HepG2 (cell line): ENCODE measurements around the gene TPX2. TPM values are rescaled to one million over a fixed set of nuclear protein-coding genes. Genes with fewer than 3 reads are reported as not detected.

Experiments used
- DBP ChIP-seq: sonication (generic); formaldehyde crosslinking; IDR thresholded peaks from 2 replicates; pipeline ENCODE4 v1.4.0; 2020; ENCODE audit warnings: missing genetic modification reagents; ENCODE audit errors: not compliant biosample characterization
- KDM6A ChIP-seq: IDR thresholded peaks from 2 replicates; pipeline ENCODE4 v1.6.1; 2016; ENCODE audit warnings: low read depth
- KLF15 ChIP-seq: sonication (generic); formaldehyde crosslinking; IDR thresholded peaks from 2 replicates; pipeline ENCODE4 v1.8.1; 2023; ENCODE audit warnings: borderline replicate concordance, mild to moderate bottlenecking, inconsistent platforms, missing genetic modification reagents, mixed read lengths
- MAZ ChIP-seq, 2 experiments: sonication (generic) in 1 of 2; formaldehyde crosslinking in 1 of 2; IDR thresholded peaks; 2 replicates each; pipeline versions ENCODE4 v1.5.0 to v1.6.1; 2012 to 2020; ENCODE audit warnings: low read depth in 2 of 2, mild to moderate bottlenecking in 2 of 2, borderline replicate concordance in 1 of 2, improper control_type of control experiment in 1 of 2, low read length in 1 of 2, missing genetic modification reagents in 1 of 2, moderate library complexity in 1 of 2
- SAP130 ChIP-seq: IDR thresholded peaks from 2 replicates; pipeline ENCODE4 v1.6.1; 2016; ENCODE audit warnings: low read depth
- ZKSCAN8 ChIP-seq: IDR thresholded peaks from 2 replicates; pipeline ENCODE4 v1.6.1; 2016; ENCODE audit warnings: borderline replicate concordance, missing genetic modification reagents, missing compliant biosample characterization
- ZMYM3 ChIP-seq: sonication (generic); formaldehyde crosslinking; IDR thresholded peaks from 2 replicates; pipeline ENCODE4 v1.5.1; 2020; ENCODE audit warnings: mild to moderate bottlenecking, missing genetic modification reagents
- ZNF317 ChIP-seq: sonication (generic); formaldehyde crosslinking; IDR thresholded peaks from 2 replicates; pipeline ENCODE4 v1.5.0; 2020; ENCODE audit warnings: mild to moderate bottlenecking, missing genetic modification reagents
- ZNF441 ChIP-seq: sonication (generic); formaldehyde crosslinking; IDR thresholded peaks from 2 replicates; pipeline ENCODE4 v1.7.0; 2021; ENCODE audit warnings: missing genetic modification reagents, borderline replicate concordance
- ZNF589 ChIP-seq: sonication (generic); formaldehyde crosslinking; conservative IDR thresholded peaks from 2 replicates; pipeline ENCODE4 v1.8.0; 2022; ENCODE audit warnings: mild to moderate bottlenecking, moderate library complexity, missing genetic modification reagents
- ZNF7 ChIP-seq: IDR thresholded peaks from 2 replicates; pipeline ENCODE4 v1.6.1; 2016; ENCODE audit warnings: missing biosample characterization, missing genetic modification reagents
- ZNF747 ChIP-seq: sonication (generic); formaldehyde crosslinking; IDR thresholded peaks from 2 replicates; pipeline ENCODE4 v1.8.1; 2023; ENCODE audit warnings: missing genetic modification reagents, mild to moderate bottlenecking, borderline replicate concordance
- ZNF850 ChIP-seq: sonication (generic); formaldehyde crosslinking; conservative IDR thresholded peaks from 2 replicates; pipeline ENCODE4 v1.9.0; 2021; ENCODE audit warnings: mild to moderate bottlenecking, missing genetic modification reagents
- polyA plus RNA-seq, 8 experiments: library from polyadenylated mRNA; depleted of rRNA in 3 of 8; stranded (reverse) in 7 of 8; unstranded in 1 of 8; fragments of >200 nt; fragmentation: Illumina TruSeq in 4 of 8; extraction: Trizol in 4 of 8; gene quantifications; 2 replicates each; pipeline versions ENCODE4 v1.2.1 to v1.2.3, GENCODE V29; 2011 to 2016; ENCODE audit warnings: low read depth in 4 of 8, missing spikeins in 1 of 8, mixed read lengths in 1 of 8; ENCODE audit not compliant: insufficient read depth in 1 of 8
- total RNA-seq, 5 experiments: library from RNA; depleted of rRNA; stranded (reverse); fragments of >200 nt; fragmentation: Illumina TruSeq; extraction: Trizol; gene quantifications; 2 replicates each; pipeline ENCODE4 v1.2.3, GENCODE V29; 2016; ENCODE audit warnings: low read depth in 1 of 5
- TF ChIP-seq, protein P1 (sequence below): sonication (generic); formaldehyde crosslinking; IDR thresholded peaks from 2 replicates; pipeline ENCODE4 v1.8.0; 2022; ENCODE audit warnings: missing genetic modification reagents, mild to moderate bottlenecking, borderline replicate concordance
- TF ChIP-seq, protein P2 (sequence below): IDR thresholded peaks from 2 replicates; pipeline ENCODE4 v1.6.1; 2016; ENCODE audit warnings: mild to moderate bottlenecking
- TF ChIP-seq, protein P3 (sequence below): sonication (generic); formaldehyde crosslinking; IDR thresholded peaks from 2 replicates; pipeline ENCODE4 v1.5.1; 2020; ENCODE audit warnings: missing genetic modification reagents, mild to moderate bottlenecking, borderline replicate concordance
- TF ChIP-seq, protein P4 (sequence below): IDR thresholded peaks from 2 replicates; pipeline ENCODE4 v1.6.1; 2012; ENCODE audit warnings: low read length, improper control_type of control experiment
- TF ChIP-seq, protein P5 (sequence below): sonication (generic); formaldehyde crosslinking; IDR thresholded peaks from 2 replicates; pipeline ENCODE4 v1.5.0; 2020; ENCODE audit warnings: missing genetic modification reagents

TPX2 gene
- total and polyA plus RNA-seq, 2 of the 13 experiments (the other 11 are each of a cell fraction or from before 2014, with no cell fraction given): 34.3 to 124 TPM

DNA sequence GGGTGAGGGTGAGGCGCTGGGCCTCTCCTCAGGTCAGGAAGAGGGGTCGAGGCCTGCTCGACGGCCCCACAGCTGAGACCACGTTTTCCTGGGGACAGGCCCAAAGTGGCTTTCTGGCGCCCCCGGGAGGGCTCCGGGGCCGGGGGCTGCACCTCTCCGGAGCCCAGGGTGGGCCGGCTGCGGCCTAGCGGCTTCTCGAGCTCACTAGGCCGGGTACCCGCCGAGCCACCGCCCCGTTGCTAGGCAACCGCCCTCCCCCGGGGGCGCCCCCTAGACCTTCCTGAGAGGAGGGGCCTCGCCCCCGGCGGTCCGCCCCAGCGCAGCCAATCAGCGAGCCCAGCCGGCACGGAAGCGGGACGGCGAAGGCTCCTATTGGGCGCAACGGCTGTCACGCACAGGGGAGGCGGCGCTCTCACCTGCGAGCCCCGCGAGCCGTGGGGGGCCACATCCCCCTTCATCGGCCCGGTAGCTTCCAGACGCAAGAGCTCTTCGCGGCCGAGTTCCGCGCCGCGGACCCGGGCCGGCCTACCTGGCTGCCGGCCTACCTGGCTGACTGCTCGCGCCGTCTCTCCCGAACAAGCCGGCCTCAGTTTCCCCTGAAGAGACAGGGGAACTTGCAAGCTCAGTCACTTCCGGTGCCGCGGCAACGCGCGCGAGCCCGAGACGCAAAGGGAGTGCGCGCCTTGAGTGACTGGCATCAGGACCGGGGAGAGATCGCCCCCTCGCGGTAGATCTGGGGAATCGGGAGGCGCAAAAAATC, 15.6 kb upstream of the TPX2 start (continued):
- TF ChIP-seq ZNF850 (CRISPR knock-in tag) (peak; percentile 94), ZKSCAN8 (CRISPR knock-in tag) (peak; percentile 58), ZMYM3 (CRISPR knock-in tag) (peak; percentile 75; the same call in 1 of the 2 replicates), KLF15 (no peak; the same call in 1 of the 2 replicates), ZNF441 (CRISPR knock-in tag) (no peak; the same call in 1 of the 2 replicates), ZNF747 (CRISPR knock-in tag) (no peak; the same call in none of the 2 replicates), MAZ (IDR thresholded peaks at IDR 0.05; ENCODE audit: borderline replicate concordance, low read depth, low read length) (peak; percentile 99), MAZ (CRISPR knock-in tag; IDR thresholded peaks at IDR 0.05; ENCODE audit: low read depth) (peak; percentile 100), ZNF7 (CRISPR knock-in tag) (no peak), ZNF589 (CRISPR knock-in tag) (peak; percentile 25; the same call in 1 of the 2 replicates), KDM6A (peak; percentile 8; the same call in 1 of the 2 replicates), SAP130 (CRISPR knock-in tag) (peak; percentile 80), DBP (peak; percentile 78), ZNF317 (CRISPR knock-in tag) (peak; percentile 83)
- TF ChIP-seq, protein P1, sequence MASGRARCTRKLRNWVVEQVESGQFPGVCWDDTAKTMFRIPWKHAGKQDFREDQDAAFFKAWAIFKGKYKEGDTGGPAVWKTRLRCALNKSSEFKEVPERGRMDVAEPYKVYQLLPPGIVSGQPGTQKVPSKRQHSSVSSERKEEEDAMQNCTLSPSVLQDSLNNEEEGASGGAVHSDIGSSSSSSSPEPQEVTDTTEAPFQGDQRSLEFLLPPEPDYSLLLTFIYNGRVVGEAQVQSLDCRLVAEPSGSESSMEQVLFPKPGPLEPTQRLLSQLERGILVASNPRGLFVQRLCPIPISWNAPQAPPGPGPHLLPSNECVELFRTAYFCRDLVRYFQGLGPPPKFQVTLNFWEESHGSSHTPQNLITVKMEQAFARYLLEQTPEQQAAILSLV (CRISPR knock-in tag): peak; percentile 84; the same call in 1 of the 2 replicates
- TF ChIP-seq, protein P2, sequence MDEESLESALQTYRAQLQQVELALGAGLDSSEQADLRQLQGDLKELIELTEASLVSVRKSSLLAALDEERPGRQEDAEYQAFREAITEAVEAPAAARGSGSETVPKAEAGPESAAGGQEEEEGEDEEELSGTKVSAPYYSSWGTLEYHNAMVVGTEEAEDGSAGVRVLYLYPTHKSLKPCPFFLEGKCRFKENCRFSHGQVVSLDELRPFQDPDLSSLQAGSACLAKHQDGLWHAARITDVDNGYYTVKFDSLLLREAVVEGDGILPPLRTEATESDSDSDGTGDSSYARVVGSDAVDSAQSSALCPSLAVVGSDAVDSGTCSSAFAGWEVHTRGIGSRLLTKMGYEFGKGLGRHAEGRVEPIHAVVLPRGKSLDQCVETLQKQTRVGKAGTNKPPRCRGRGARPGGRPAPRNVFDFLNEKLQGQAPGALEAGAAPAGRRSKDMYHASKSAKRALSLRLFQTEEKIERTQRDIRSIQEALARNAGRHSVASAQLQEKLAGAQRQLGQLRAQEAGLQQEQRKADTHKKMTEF: peak; percentile 97
- TF ChIP-seq, protein P3, sequence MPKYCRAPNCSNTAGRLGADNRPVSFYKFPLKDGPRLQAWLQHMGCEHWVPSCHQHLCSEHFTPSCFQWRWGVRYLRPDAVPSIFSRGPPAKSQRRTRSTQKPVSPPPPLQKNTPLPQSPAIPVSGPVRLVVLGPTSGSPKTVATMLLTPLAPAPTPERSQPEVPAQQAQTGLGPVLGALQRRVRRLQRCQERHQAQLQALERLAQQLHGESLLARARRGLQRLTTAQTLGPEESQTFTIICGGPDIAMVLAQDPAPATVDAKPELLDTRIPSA: no peak; the same call in 1 of the 2 replicates
- TF ChIP-seq, protein P4, sequence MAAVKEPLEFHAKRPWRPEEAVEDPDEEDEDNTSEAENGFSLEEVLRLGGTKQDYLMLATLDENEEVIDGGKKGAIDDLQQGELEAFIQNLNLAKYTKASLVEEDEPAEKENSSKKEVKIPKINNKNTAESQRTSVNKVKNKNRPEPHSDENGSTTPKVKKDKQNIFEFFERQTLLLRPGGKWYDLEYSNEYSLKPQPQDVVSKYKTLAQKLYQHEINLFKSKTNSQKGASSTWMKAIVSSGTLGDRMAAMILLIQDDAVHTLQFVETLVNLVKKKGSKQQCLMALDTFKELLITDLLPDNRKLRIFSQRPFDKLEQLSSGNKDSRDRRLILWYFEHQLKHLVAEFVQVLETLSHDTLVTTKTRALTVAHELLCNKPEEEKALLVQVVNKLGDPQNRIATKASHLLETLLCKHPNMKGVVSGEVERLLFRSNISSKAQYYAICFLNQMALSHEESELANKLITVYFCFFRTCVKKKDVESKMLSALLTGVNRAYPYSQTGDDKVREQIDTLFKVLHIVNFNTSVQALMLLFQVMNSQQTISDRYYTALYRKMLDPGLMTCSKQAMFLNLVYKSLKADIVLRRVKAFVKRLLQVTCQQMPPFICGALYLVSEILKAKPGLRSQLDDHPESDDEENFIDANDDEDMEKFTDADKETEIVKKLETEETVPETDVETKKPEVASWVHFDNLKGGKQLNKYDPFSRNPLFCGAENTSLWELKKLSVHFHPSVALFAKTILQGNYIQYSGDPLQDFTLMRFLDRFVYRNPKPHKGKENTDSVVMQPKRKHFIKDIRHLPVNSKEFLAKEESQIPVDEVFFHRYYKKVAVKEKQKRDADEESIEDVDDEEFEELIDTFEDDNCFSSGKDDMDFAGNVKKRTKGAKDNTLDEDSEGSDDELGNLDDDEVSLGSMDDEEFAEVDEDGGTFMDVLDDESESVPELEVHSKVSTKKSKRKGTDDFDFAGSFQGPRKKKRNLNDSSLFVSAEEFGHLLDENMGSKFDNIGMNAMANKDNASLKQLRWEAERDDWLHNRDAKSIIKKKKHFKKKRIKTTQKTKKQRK: no peak
- TF ChIP-seq, protein P5, sequence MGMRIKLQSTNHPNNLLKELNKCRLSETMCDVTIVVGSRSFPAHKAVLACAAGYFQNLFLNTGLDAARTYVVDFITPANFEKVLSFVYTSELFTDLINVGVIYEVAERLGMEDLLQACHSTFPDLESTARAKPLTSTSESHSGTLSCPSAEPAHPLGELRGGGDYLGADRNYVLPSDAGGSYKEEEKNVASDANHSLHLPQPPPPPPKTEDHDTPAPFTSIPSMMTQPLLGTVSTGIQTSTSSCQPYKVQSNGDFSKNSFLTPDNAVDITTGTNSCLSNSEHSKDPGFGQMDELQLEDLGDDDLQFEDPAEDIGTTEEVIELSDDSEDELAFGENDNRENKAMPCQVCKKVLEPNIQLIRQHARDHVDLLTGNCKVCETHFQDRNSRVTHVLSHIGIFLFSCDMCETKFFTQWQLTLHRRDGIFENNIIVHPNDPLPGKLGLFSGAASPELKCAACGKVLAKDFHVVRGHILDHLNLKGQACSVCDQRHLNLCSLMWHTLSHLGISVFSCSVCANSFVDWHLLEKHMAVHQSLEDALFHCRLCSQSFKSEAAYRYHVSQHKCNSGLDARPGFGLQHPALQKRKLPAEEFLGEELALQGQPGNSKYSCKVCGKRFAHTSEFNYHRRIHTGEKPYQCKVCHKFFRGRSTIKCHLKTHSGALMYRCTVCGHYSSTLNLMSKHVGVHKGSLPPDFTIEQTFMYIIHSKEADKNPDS (CRISPR knock-in tag): peak; percentile 78
